Neural cell (in vitro differentiated cells): ENCODE results near the gene PCAT6.

Source experiments
- EP300 ChIP-seq: fragments of 450-650 bp; conservative IDR thresholded peaks from 2 replicates; pipeline ENCODE4 v1.6.1; 2014; ENCODE audit warnings: antibody characterized with exemption, mild to moderate bottlenecking, moderate library complexity; ENCODE audit not compliant: poor library complexity, severe bottlenecking
- EZH2 ChIP-seq: fragments of 200-600, 300-800 bp; shearing (Covaris generic), sonication (generic); IDR thresholded peaks from 2 replicates; pipeline ENCODE4 v1.6.1; 2014; ENCODE audit warnings: antibody characterized with exemption, low read length, borderline replicate concordance, mild to moderate bottlenecking; ENCODE audit not compliant: insufficient read depth, poor library complexity, severe bottlenecking
- MXI1 ChIP-seq: fragments of 450-650 bp; conservative IDR thresholded peaks from 2 replicates; pipeline ENCODE4 v1.6.1; 2014; ENCODE audit warnings: antibody characterized with exemption, mild to moderate bottlenecking; ENCODE audit not compliant: poor library complexity, severe bottlenecking
- POLR2AphosphoS5 ChIP-seq: IDR thresholded peaks from 2 replicates; pipeline ENCODE4 v1.6.1; 2012
- RAD21 ChIP-seq: fragments of 450-650 bp; conservative IDR thresholded peaks from 2 replicates; pipeline ENCODE4 v1.6.1; 2014; ENCODE audit warnings: antibody characterized with exemption, mild to moderate bottlenecking, moderate library complexity
- SMC3 ChIP-seq: fragments of 450-650 bp; conservative IDR thresholded peaks from 2 replicates; pipeline ENCODE4 v1.6.1; 2014; ENCODE audit warnings: antibody characterized with exemption, mild to moderate bottlenecking, moderate library complexity; ENCODE audit not compliant: poor library complexity
- TAF1 ChIP-seq: IDR thresholded peaks from 2 replicates; pipeline ENCODE4 v1.6.1; 2012; ENCODE audit warnings: low read depth
- TF ChIP-seq, protein P1 (sequence below): fragments of 450-650 bp; IDR thresholded peaks from 2 replicates; pipeline ENCODE4 v1.5.1; 2014; ENCODE audit warnings: antibody characterized with exemption, mild to moderate bottlenecking, moderate library complexity; ENCODE audit not compliant: poor library complexity, severe bottlenecking
- TF ChIP-seq, protein P2 (sequence below): IDR thresholded peaks from 2 replicates; pipeline ENCODE4 v1.6.1; 2012; ENCODE audit warnings: borderline replicate concordance

- TF ChIP-seq, protein P1, sequence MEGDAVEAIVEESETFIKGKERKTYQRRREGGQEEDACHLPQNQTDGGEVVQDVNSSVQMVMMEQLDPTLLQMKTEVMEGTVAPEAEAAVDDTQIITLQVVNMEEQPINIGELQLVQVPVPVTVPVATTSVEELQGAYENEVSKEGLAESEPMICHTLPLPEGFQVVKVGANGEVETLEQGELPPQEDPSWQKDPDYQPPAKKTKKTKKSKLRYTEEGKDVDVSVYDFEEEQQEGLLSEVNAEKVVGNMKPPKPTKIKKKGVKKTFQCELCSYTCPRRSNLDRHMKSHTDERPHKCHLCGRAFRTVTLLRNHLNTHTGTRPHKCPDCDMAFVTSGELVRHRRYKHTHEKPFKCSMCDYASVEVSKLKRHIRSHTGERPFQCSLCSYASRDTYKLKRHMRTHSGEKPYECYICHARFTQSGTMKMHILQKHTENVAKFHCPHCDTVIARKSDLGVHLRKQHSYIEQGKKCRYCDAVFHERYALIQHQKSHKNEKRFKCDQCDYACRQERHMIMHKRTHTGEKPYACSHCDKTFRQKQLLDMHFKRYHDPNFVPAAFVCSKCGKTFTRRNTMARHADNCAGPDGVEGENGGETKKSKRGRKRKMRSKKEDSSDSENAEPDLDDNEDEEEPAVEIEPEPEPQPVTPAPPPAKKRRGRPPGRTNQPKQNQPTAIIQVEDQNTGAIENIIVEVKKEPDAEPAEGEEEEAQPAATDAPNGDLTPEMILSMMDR, result no peak
- TF ChIP-seq EZH2, result no peak
- TF ChIP-seq TAF1, result peak; percentile 98
- TF ChIP-seq RAD21, result no peak
- TF ChIP-seq POLR2AphosphoS5, result peak; percentile 100
- peak; percentile 52 for TF ChIP-seq MXI1
- TF ChIP-seq EP300, result peak; percentile 47
- TF ChIP-seq, protein P2, sequence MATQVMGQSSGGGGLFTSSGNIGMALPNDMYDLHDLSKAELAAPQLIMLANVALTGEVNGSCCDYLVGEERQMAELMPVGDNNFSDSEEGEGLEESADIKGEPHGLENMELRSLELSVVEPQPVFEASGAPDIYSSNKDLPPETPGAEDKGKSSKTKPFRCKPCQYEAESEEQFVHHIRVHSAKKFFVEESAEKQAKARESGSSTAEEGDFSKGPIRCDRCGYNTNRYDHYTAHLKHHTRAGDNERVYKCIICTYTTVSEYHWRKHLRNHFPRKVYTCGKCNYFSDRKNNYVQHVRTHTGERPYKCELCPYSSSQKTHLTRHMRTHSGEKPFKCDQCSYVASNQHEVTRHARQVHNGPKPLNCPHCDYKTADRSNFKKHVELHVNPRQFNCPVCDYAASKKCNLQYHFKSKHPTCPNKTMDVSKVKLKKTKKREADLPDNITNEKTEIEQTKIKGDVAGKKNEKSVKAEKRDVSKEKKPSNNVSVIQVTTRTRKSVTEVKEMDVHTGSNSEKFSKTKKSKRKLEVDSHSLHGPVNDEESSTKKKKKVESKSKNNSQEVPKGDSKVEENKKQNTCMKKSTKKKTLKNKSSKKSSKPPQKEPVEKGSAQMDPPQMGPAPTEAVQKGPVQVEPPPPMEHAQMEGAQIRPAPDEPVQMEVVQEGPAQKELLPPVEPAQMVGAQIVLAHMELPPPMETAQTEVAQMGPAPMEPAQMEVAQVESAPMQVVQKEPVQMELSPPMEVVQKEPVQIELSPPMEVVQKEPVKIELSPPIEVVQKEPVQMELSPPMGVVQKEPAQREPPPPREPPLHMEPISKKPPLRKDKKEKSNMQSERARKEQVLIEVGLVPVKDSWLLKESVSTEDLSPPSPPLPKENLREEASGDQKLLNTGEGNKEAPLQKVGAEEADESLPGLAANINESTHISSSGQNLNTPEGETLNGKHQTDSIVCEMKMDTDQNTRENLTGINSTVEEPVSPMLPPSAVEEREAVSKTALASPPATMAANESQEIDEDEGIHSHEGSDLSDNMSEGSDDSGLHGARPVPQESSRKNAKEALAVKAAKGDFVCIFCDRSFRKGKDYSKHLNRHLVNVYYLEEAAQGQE, result peak; percentile 94
- peak; percentile 16 for TF ChIP-seq SMC3
Measured at GRCh38 chr1:202807926-202808757, 2.6 kb upstream of the PCAT6 start, which contains the start of gene KDM5B.
